ENCODE results near the gene ASAP2. TPM values are rescaled to one million over a fixed set of nuclear protein-coding genes. Genes with fewer than 3 reads are reported as not detected.

Gene ASAP2
- polyA plus RNA-seq, 1 donor (not counting 4 experiments of a cell fraction or from before 2014, with no cell fraction given) = 54.2 TPM

- DNase-seq (ENCODE audit: low read depth, low spot score) = no peak
- H4K20me1 ChIP-seq (ENCODE audit: control insufficient read depth, extremely low read depth, insufficient read depth, low read length) = no peaks in the 10 kb centered on the region
- H3K9me1 ChIP-seq (ENCODE audit: control insufficient read depth, extremely low read depth, insufficient read depth, low read length) = peaks cover 5% of the 10 kb centered on the region
- H2AFZ ChIP-seq (ENCODE audit: control insufficient read depth, low read length) = no peak overlapping the region
- no peaks in the 10 kb centered on the region for H3K9me3 ChIP-seq (ENCODE audit: control insufficient read depth, low read depth, low read length)
- no peak overlapping the region for H3K4me2 ChIP-seq (ENCODE audit: control insufficient read depth, extremely low read depth, insufficient read depth, low read depth, low read length)
- no peak overlapping the region for H3K27ac ChIP-seq (ENCODE audit: control insufficient read depth, insufficient read depth, low read length)
- peaks cover 42% of the 10 kb centered on the region for H3K79me2 ChIP-seq (ENCODE audit: control insufficient read depth, insufficient read depth, low read length)
- H3K36me3 ChIP-seq (ENCODE audit: control insufficient read depth in 2 of 2, extremely low read depth in 1 of 2, insufficient read depth in 2 of 2, low read length in 2 of 2) = peaks cover 8 to 28% of the 10 kb centered on the region in 2 experiments
- H3K27me3 ChIP-seq (ENCODE audit: control insufficient read depth, extremely low read depth, insufficient read depth, low read length) = no peaks in the 10 kb centered on the region
- H3K4me3 ChIP-seq (ENCODE audit: control insufficient read depth in 2 of 3, extremely low read depth in 1 of 3, insufficient read depth in 2 of 3, low read depth in 1 of 3, low read length in 3 of 3) = no peak overlapping the region
- no peak for FAIRE-seq
- no peak overlapping the region for H3K9ac ChIP-seq (ENCODE audit: control insufficient read depth, extremely low read depth, insufficient read depth, low read length)
- no peak for TF ChIP-seq CTCF (optimal IDR thresholded peaks at IDR 0.05 in 1 of 3, IDR thresholded peaks at IDR 0.05 in 1 of 3, conservative IDR thresholded peaks at IDR 0.05 in 1 of 3; ENCODE audit: extremely low read depth in 1 of 3, insufficient read depth in 2 of 3, low read length in 3 of 3)
- no peak for TF ChIP-seq EZH2 (IDR thresholded peaks at IDR 0.05; ENCODE audit: low read length)
- dilution Hi-C loops (cut with MboI; ENCODE audit: extremely low pct_ligation_motif_present, low sequenced_read_pairs) = no loop called here
- peaks cover 12% of the 10 kb centered on the region for H3K4me1 ChIP-seq (ENCODE audit: control insufficient read depth, extremely low read depth, insufficient read depth, low read length)
Observed at GRCh38 chr2:9415516-9416169, 209.0 kb downstream of the ASAP2 start.

- Histone ChIP-seq H3K79me2 (ENCODE audit: control insufficient read depth, insufficient read depth, low read length) (peaks cover 48% of the 10 kb centered on the region), H3K9me1 (ENCODE audit: control insufficient read depth, extremely low read depth, insufficient read depth, low read length) (peaks cover 5% of the 10 kb centered on the region), H3K36me3 (ENCODE audit: control insufficient read depth in 2 of 2, extremely low read depth in 1 of 2, insufficient read depth in 2 of 2, low read length in 2 of 2) (peaks cover 8 to 29% of the 10 kb centered on the region in 2 experiments), H3K4me3 (ENCODE audit: control insufficient read depth in 2 of 3, extremely low read depth in 1 of 3, insufficient read depth in 2 of 3, low read depth in 1 of 3, low read length in 3 of 3) (no peak overlapping the region), H2AFZ (ENCODE audit: control insufficient read depth, low read length) (no peak overlapping the region), H3K9ac (ENCODE audit: control insufficient read depth, extremely low read depth, insufficient read depth, low read length) (no peak overlapping the region), H3K4me2 (ENCODE audit: control insufficient read depth, extremely low read depth, insufficient read depth, low read depth, low read length) (no peak overlapping the region), H3K27ac (ENCODE audit: control insufficient read depth, insufficient read depth, low read length) (peak overlapping the region; percentile 34), H3K27me3 (ENCODE audit: control insufficient read depth, extremely low read depth, insufficient read depth, low read length) (no peaks in the 10 kb centered on the region), H3K4me1 (ENCODE audit: control insufficient read depth, extremely low read depth, insufficient read depth, low read length) (peaks cover 12% of the 10 kb centered on the region), H3K9me3 (ENCODE audit: control insufficient read depth, low read depth, low read length) (no peaks in the 10 kb centered on the region), H4K20me1 (ENCODE audit: control insufficient read depth, extremely low read depth, insufficient read depth, low read length) (no peaks in the 10 kb centered on the region)
- FAIRE-seq (peak; percentile 13), DNase-seq (ENCODE audit: low read depth, low spot score) (peak; percentile 44)
- no peak for TF ChIP-seq EZH2 (IDR thresholded peaks at IDR 0.05; ENCODE audit: low read length)
- no peak for TF ChIP-seq CTCF (optimal IDR thresholded peaks at IDR 0.05 in 1 of 3, IDR thresholded peaks at IDR 0.05 in 1 of 3, conservative IDR thresholded peaks at IDR 0.05 in 1 of 3; ENCODE audit: extremely low read depth in 1 of 3, insufficient read depth in 2 of 3, low read length in 3 of 3)
- dilution Hi-C loops (cut with MboI; ENCODE audit: extremely low pct_ligation_motif_present, low sequenced_read_pairs) = no loop called here
Observed at GRCh38 chr2:9416267-9416961, 209.8 kb downstream of the ASAP2 start.
